Stomach smooth muscle (tissue), 2 donors: Measurements from ENCODE around the gene IGSF21.
"Not testable (repeated sequence)": the region's sequence is repeated elsewhere in the genome, so short reads cannot be mapped to it uniquely, and the experiment has no call there.

Experiments
- H3K27ac ChIP-seq: one replicate; pipeline ENCODE4 v1.7.0; 2013; ENCODE audit warnings: mild to moderate bottlenecking, low read length, inconsistent platforms
- H3K27me3 ChIP-seq, 2 donors: one replicate each; pipeline ENCODE4 v1.7.0; 2013; ENCODE audit warnings: low read length in 2 of 2; ENCODE audit not compliant: insufficient read depth in 2 of 2, control insufficient read depth in 1 of 2
- H3K36me3 ChIP-seq, 2 donors: one replicate each; pipeline ENCODE4 v1.7.0; 2013; ENCODE audit warnings: low read length in 2 of 2; ENCODE audit not compliant: control insufficient read depth in 2 of 2, insufficient read depth in 2 of 2
- H3K4me1 ChIP-seq: one replicate; pipeline ENCODE4 v1.7.0; 2013; ENCODE audit warnings: low read length; ENCODE audit not compliant: control insufficient read depth, insufficient read depth
- H3K4me3 ChIP-seq, 2 donors: one replicate each; pipeline ENCODE4 v1.7.0; 2013; ENCODE audit warnings: low read length in 2 of 2
- H3K9ac ChIP-seq, 2 donors: one replicate each; pipeline ENCODE4 v1.7.0; 2013; ENCODE audit warnings: low read length in 2 of 2, mild to moderate bottlenecking in 1 of 2
- H3K9me3 ChIP-seq, 2 donors: one replicate each; pipeline ENCODE4 v1.7.0; 2013; ENCODE audit warnings: low read length in 2 of 2; ENCODE audit not compliant: control insufficient read depth in 2 of 2
- donor health status: healthy.
- donor health status: Pancreatic carcinoma.

The IGSF21 gene

DNA sequence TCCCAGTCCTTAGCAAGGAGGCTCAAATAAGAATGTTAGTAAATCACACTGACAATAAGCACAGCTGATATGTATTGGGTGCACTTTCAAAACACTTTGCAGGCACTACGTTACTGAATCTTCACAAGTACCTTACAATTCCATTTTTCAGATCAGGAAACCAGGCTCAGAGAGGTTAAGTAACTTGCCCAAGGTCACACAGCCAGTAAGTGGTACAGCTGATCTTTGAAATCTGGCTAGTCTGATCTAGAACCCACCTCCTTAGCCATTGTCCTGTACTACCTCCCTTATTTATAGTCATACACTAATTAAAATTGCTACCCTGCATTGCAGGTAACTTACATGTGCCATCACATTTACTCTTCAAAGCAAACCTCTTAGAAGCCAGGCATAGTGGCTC, 251.0 kb downstream of the IGSF21 start:
- Histone ChIP-seq H3K36me3 (no peaks in the 10 kb centered on the region), H3K9me3 (no peaks in the 10 kb centered on the region), H3K4me3 (no peak overlapping the region), H3K9ac (no peak overlapping the region), H3K27me3 (peaks cover 13 to 34% of the 10 kb centered on the region in 2 donors), H3K27ac (no peak overlapping the region), H3K4me1 (no peaks in the 10 kb centered on the region)

GRCh38 chr1:18360251-18360650, 252.7 kb downstream of the IGSF21 start:
- peaks cover 6 to 28% of the 10 kb centered on the region in 2 donors for H3K27me3 ChIP-seq
- H3K4me1 ChIP-seq = no peaks in the 10 kb centered on the region
- H3K36me3 ChIP-seq = no peaks in the 10 kb centered on the region
- no peak overlapping the region for H3K9ac ChIP-seq
- no peak overlapping the region for H3K27ac ChIP-seq
- H3K4me3 ChIP-seq = no peak overlapping the region
- no peaks in the 10 kb centered on the region for H3K9me3 ChIP-seq

DNA sequence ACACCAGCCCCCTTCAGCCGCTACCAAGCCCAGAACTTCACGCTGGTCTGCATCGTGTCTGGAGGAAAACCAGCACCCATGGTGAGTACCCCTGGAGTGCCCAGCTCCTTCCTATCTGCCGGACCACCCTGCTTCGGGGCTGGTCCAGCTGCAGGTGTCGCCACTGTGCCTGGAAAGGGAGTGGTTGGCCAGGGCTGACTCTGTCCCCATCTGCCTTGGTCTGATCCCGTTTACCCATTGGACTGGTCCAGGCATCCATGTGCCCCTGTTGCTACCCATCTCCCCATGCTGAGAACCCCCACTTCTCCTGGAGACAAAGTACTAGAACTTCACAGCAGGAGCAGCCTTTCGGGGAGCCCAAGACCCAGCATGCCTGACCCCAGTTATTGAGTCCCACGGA, 254.6 kb downstream of the IGSF21 start:
- Histone ChIP-seq H3K4me1 (no peaks in the 10 kb centered on the region), H3K9me3 (no peaks in the 10 kb centered on the region), H3K4me3 (no peak overlapping the region), H3K27me3 (peaks cover 6 to 21% of the 10 kb centered on the region in 2 donors), H3K27ac (no peak overlapping the region), H3K9ac (no peak overlapping the region), H3K36me3 (no peaks in the 10 kb centered on the region)

DNA sequence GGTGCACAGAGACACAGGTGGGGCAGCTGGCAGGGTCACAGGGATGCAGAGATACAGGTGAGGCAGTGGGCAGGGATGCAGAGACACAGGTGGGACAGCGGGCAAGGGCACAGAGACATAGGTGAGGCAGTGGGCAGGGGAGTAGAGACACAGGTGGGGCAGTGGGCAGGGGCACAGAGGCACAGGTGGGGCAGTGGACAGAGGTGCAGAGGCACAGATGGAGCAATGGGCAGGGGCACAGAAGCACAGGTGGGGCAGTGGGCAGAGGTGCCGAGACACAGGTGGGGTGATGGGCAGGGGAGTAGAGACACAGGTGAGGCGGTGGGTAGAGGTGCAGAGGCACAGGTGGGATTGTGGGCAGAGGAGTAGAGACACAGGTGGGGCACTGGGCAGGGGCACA, 255.8 kb downstream of the IGSF21 start:
- no peak overlapping the region for H3K27ac ChIP-seq
- no peak overlapping the region for H3K4me3 ChIP-seq
- peaks cover 6 to 20% of the 10 kb centered on the region in 2 donors for H3K27me3 ChIP-seq
- H3K9me3 ChIP-seq = no peaks in the 10 kb centered on the region
- H3K9ac ChIP-seq = no peak overlapping the region
- no peaks in the 10 kb centered on the region for H3K36me3 ChIP-seq
- no peaks in the 10 kb centered on the region for H3K4me1 ChIP-seq

GRCh38 chr1:18365099-18365705, 257.6 kb downstream of the IGSF21 start:
- peaks cover 6 to 13% of the 10 kb centered on the region in 2 donors for H3K27me3 ChIP-seq
- no peak overlapping the region for H3K9ac ChIP-seq
- no peak overlapping the region for H3K4me3 ChIP-seq
- H3K9me3 ChIP-seq = no peaks in the 10 kb centered on the region
- no peak overlapping the region for H3K27ac ChIP-seq
- H3K4me1 ChIP-seq = no peaks in the 10 kb centered on the region
- no peaks in the 10 kb centered on the region for H3K36me3 ChIP-seq

GRCh38 chr1:18372505-18372904, 264.9 kb downstream of the IGSF21 start:
- H3K4me3 ChIP-seq, H3K9ac ChIP-seq, H3K27me3 ChIP-seq: not testable (repeated sequence)

DNA sequence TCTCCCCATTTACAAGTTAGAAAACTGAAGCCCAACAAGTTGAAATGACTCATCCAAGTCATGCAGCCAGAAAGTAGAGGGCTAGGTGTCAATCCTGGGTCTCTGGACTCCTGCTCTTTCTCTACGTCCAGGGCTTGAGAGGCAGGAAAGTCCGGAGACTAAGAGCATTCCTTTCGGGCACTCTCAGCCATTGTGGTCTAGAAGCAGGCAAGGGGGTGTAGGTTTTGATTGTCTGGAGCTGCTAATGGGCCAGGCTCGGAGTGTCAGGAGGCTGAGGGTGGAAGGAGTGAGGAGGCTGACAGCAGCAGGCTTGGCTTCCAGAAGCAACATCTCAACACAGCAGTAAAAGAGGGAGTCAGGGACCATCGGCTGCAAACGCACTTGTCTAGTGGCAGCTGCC, 265.6 kb downstream of the IGSF21 start:
- Histone ChIP-seq H3K4me3 (no peak overlapping the region), H3K9me3 (no peaks in the 10 kb centered on the region), H3K36me3 (no peaks in the 10 kb centered on the region), H3K4me1 (no peaks in the 10 kb centered on the region), H3K27ac (no peak overlapping the region), H3K9ac (no peak overlapping the region), H3K27me3 (peaks cover 0 to 3% of the 10 kb centered on the region in 2 donors)

More at GRCh38 chr1:18372505-18372904, 264.9 kb downstream of the IGSF21 start:
- H3K9me3 ChIP-seq, H3K27ac ChIP-seq, H3K36me3 ChIP-seq, H3K4me1 ChIP-seq: not testable (repeated sequence)

DNA sequence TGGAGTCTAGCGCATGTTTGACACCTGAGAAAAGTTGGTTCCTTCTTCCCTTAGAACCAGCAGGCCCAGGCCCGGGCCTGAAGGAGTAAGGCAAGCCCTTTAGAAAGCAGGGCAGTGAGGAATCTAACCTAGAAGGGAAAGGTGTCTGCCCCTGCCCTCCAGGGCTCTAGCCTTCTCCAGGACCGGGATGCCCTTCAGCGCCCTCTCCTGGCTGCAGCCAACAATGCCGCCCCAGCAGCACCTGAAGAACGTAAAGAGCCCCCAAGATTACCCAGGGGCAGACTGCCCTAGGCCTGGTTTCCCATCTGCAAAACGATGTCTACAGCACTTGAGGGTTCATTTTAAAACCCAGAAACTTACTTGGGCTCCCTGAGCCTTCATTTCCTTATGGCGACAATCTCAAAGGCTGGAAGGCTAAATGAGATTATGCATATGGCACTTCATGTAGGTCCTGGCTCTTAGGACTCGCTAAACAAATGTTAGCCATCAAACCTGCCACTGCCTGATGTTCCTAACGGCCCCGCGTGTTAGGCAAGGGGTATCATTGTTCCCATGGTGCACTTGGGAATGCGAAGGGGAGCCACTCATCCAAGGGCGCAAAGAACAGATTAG, 266.4 kb downstream of the IGSF21 start:
- Histone ChIP-seq H3K9ac (no peak overlapping the region), H3K9me3 (peaks cover 0 to 6% of the 10 kb centered on the region in 2 donors), H3K36me3 (no peaks in the 10 kb centered on the region), H3K4me3 (no peak overlapping the region), H3K27me3 (peaks cover 0 to 3% of the 10 kb centered on the region in 2 donors), H3K27ac (no peak overlapping the region), H3K4me1 (no peaks in the 10 kb centered on the region)

DNA sequence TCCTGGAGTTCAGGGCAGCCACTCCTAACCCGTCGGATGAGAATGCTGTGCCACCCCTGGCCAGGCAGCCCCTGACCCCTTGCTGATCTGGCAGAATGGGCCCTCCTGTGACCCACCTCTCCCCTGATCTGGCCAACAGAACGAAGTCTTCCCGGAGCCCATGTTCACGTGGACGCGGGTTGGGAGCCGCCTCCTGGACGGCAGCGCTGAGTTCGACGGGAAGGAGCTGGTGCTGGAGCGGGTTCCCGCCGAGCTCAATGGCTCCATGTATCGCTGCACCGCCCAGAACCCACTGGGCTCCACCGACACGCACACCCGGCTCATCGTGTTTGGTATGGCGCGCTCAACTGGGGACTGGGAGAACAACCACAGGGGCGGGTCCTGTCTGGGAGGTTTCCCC, 269.1 kb downstream of the IGSF21 start:
- Histone ChIP-seq H3K4me3 (no peak overlapping the region), H3K36me3 (no peaks in the 10 kb centered on the region), H3K27ac (no peak overlapping the region), H3K27me3 (peaks cover 0 to 3% of the 10 kb centered on the region in 2 donors), H3K9ac (no peak overlapping the region), H3K4me1 (no peaks in the 10 kb centered on the region), H3K9me3 (peaks cover 0 to 14% of the 10 kb centered on the region in 2 donors)

DNA sequence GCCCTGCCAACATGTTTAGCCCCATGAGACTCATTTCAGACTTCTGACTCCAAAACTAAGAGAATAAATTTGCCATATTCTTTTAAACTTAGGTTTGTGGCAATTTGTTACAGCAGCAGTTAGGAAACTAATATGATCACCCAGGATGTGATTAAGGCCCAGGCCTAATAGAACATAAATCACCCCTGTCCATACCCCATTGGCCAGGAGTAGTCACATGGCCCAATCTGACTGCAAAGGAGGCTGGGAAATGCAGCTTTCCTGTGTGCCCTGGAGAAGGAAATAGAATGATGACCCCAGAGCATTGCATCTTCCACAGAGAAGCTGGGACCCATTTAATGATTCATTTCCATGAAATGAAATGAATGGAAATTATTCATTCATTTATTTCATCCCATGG, 272.7 kb downstream of the IGSF21 start:
- Histone ChIP-seq H3K9ac (no peak overlapping the region), H3K27ac (no peak overlapping the region), H3K27me3 (peaks cover 0 to 5% of the 10 kb centered on the region in 2 donors), H3K4me1 (no peaks in the 10 kb centered on the region), H3K4me3 (no peak overlapping the region), H3K36me3 (no peaks in the 10 kb centered on the region), H3K9me3 (peaks cover 0 to 14% of the 10 kb centered on the region in 2 donors)

- Histone ChIP-seq H3K4me3 (no peak overlapping the region), H3K27ac (no peak overlapping the region), H3K36me3 (no peaks in the 10 kb centered on the region), H3K9ac (no peak overlapping the region), H3K27me3 (peaks cover 0 to 3% of the 10 kb centered on the region in 2 donors), H3K4me1 (no peaks in the 10 kb centered on the region), H3K9me3 (peaks cover 0 to 8% of the 10 kb centered on the region in 2 donors)
Observed at GRCh38 chr1:18384059-18384458, 276.5 kb downstream of the IGSF21 start.
